Nephron progenitor cell (in vitro differentiated cells): ENCODE data around the gene HEMK1.

ENCODE experiments used
- DNase-seq: peaks from one replicate; pipeline ENCODE4 v3.0.0; 2021
- H3K27ac Mint-ChIP-seq: 2 replicates; pipeline ENCODE4 v1.8.0; 2021; ENCODE audit warnings: mild to moderate bottlenecking, moderate library complexity, mixed read lengths
- H3K27me3 Mint-ChIP-seq: 2 replicates; pipeline ENCODE4 v1.8.0; 2021; ENCODE audit warnings: mild to moderate bottlenecking, low read depth, mixed read lengths; ENCODE audit not compliant: poor library complexity
- H3K36me3 Mint-ChIP-seq: 2 replicates; pipeline ENCODE4 v1.8.0; 2021; ENCODE audit warnings: low read depth, mixed read lengths
- H3K4me1 Mint-ChIP-seq: 2 replicates; pipeline ENCODE4 v1.8.0; 2021; ENCODE audit warnings: mixed read lengths
- H3K4me3 Mint-ChIP-seq: 2 replicates; pipeline ENCODE4 v1.8.0; 2021; ENCODE audit warnings: mild to moderate bottlenecking, moderate library complexity, mixed read lengths
- H3K9me3 Mint-ChIP-seq: 2 replicates; pipeline ENCODE4 v1.8.0; 2021; ENCODE audit warnings: mild to moderate bottlenecking, moderate library complexity, mixed read lengths
- CTCF ChIP-seq: fragments of 200-600 bp; sonication (generic); IDR thresholded peaks from 2 replicates; pipeline ENCODE4 v1.5.0; 2021; ENCODE audit warnings: antibody characterized with exemption

The HEMK1 gene

GRCh38 chr3:50607271-50608091 is 38.2 kb downstream of the HEMK1 start:
- DNase-seq: no peak
- no peak overlapping the region for H3K4me3 Mint-ChIP-seq
- H3K27me3 Mint-ChIP-seq: peaks cover 22% of the 10 kb centered on the region

GRCh38 chr3:50608278-50608677 is 39.0 kb downstream of the HEMK1 start:
- no peak for DNase-seq
- H3K4me1 Mint-ChIP-seq: peaks cover 36% of the 10 kb centered on the region
- H3K27ac Mint-ChIP-seq: no peak overlapping the region
- peaks cover 26% of the 10 kb centered on the region for H3K27me3 Mint-ChIP-seq
- H3K36me3 Mint-ChIP-seq: no peaks in the 10 kb centered on the region
- no peak overlapping the region for H3K4me3 Mint-ChIP-seq
- no peak for TF ChIP-seq CTCF
- H3K9me3 Mint-ChIP-seq: no peaks in the 10 kb centered on the region

More at GRCh38 chr3:50607271-50608091, 38.2 kb downstream of the HEMK1 start:
- no peaks in the 10 kb centered on the region for H3K36me3 Mint-ChIP-seq
- H3K9me3 Mint-ChIP-seq: no peaks in the 10 kb centered on the region
- TF ChIP-seq CTCF: no peak
- peaks cover 36% of the 10 kb centered on the region for H3K4me1 Mint-ChIP-seq
- H3K27ac Mint-ChIP-seq: no peak overlapping the region

- peak overlapping the region; percentile 57 for H3K4me3 Mint-ChIP-seq
- no peaks in the 10 kb centered on the region for H3K9me3 Mint-ChIP-seq
- no peak overlapping the region for H3K27ac Mint-ChIP-seq
- no peak for DNase-seq
- H3K4me1 Mint-ChIP-seq: peaks cover 44% of the 10 kb centered on the region
- no peak for TF ChIP-seq CTCF
- peaks cover 26% of the 10 kb centered on the region for H3K27me3 Mint-ChIP-seq
- H3K36me3 Mint-ChIP-seq: no peaks in the 10 kb centered on the region
These were observed 39.9 kb downstream of the HEMK1 start for GRCh38 chr3:50609071-50609762.

GRCh38 chr3:50609763-50610085 is 40.4 kb downstream of the HEMK1 start:
- H3K27me3 Mint-ChIP-seq: peaks cover 28% of the 10 kb centered on the region
- H3K36me3 Mint-ChIP-seq: no peaks in the 10 kb centered on the region
- H3K27ac Mint-ChIP-seq: no peak overlapping the region

GRCh38 chr3:50610181-50610971 is 41.1 kb downstream of the HEMK1 start:
- peaks cover 44% of the 10 kb centered on the region for H3K4me1 Mint-ChIP-seq
- H3K36me3 Mint-ChIP-seq: no peaks in the 10 kb centered on the region
- peaks cover 31% of the 10 kb centered on the region for H3K27me3 Mint-ChIP-seq
- no peak for TF ChIP-seq CTCF
- no peaks in the 10 kb centered on the region for H3K9me3 Mint-ChIP-seq
- H3K27ac Mint-ChIP-seq: no peak overlapping the region
- peak overlapping the region; percentile 85 for H3K4me3 Mint-ChIP-seq
- no peak for DNase-seq

More at GRCh38 chr3:50609763-50610085, 40.4 kb downstream of the HEMK1 start:
- Mint-ChIP-seq H3K4me3 (peak overlapping the region; percentile 57), H3K9me3 (no peaks in the 10 kb centered on the region), H3K4me1 (peaks cover 44% of the 10 kb centered on the region)
- TF ChIP-seq CTCF: no peak
- no peak for DNase-seq
